OCI-LY3 (cell line): ENCODE results near the gene SND1.

Source experiments
- H2AFZ ChIP-seq: fragments of 200-600, 300-600 bp; shearing (Covaris generic); 2 replicates; pipeline ENCODE4 v1.6.0; 2014; ENCODE audit warnings: antibody characterized with exemption, low read depth, low read length
- H3K27ac ChIP-seq: fragments of 200-600, 300-600 bp; sonication (generic); 2 replicates; pipeline ENCODE4 v1.5.1; 2014; ENCODE audit warnings: mild to moderate bottlenecking, low read length, moderate library complexity, mixed read lengths
- H3K27me3 ChIP-seq: fragments of 200-600, 300-600 bp; sonication (generic); 2 replicates; pipeline ENCODE4 v1.6.1; 2014; ENCODE audit warnings: low read depth, low read length, mixed read lengths
- H3K36me3 ChIP-seq: fragments of 200-600, 300-600 bp; sonication (generic); replicated peaks from 2 replicates; pipeline ENCODE3; 2014; ENCODE audit warnings: low read depth, low read length, mixed read lengths
- H3K4me1 ChIP-seq: fragments of 300-600, 200-600 bp; sonication (generic); 2 replicates; pipeline ENCODE4 v1.6.1; 2014; ENCODE audit warnings: low read length, mixed read lengths
- H3K4me2 ChIP-seq: fragments of 200-600, 300-600 bp; sonication (generic); 2 replicates; pipeline ENCODE4 v1.6.1; 2014; ENCODE audit warnings: low read length, mixed read lengths
- H3K4me3 ChIP-seq: fragments of 300-600, 200-600 bp; sonication (generic); 2 replicates; pipeline ENCODE4 v1.5.1; 2014; ENCODE audit warnings: antibody characterized with exemption, mild to moderate bottlenecking, low read length, moderate library complexity
- H3K79me2 ChIP-seq: fragments of 300-600, 200-600 bp; shearing (Covaris generic); 2 replicates; pipeline ENCODE4 v1.6.1; 2014; ENCODE audit warnings: mild to moderate bottlenecking, low read length, mixed read lengths
- H3K9ac ChIP-seq: fragments of 300-600, 200-600 bp; shearing (Covaris generic); 2 replicates; pipeline ENCODE4 v1.6.0; 2014; ENCODE audit warnings: mild to moderate bottlenecking, low read length, moderate library complexity
- H3K9me3 ChIP-seq: fragments of 200-600, 300-600 bp; shearing (Covaris generic); 2 replicates; pipeline ENCODE4 v1.6.1; 2014; ENCODE audit warnings: low read length, mixed read lengths; ENCODE audit not compliant: insufficient read depth
- H4K20me1 ChIP-seq: fragments of 200-600, 300-600 bp; sonication (generic); 2 replicates; pipeline ENCODE4 v1.6.1; 2016; ENCODE audit warnings: low read length, mixed read lengths; ENCODE audit not compliant: insufficient read depth
- CTCF ChIP-seq: fragments of 200-600, 300-600 bp; sonication (generic); IDR thresholded peaks from 2 replicates; pipeline ENCODE4 v1.5.1; 2014; ENCODE audit warnings: antibody characterized with exemption, low read length, low read depth
- EZH2phosphoT487 ChIP-seq: fragments of 200-600 bp; shearing (Covaris generic); IDR thresholded peaks from 2 replicates; pipeline ENCODE4 v1.6.1; 2018; ENCODE audit warnings: antibody characterized with exemption, mixed run types, low read depth

SND1 gene

GRCh38 chr7:127854383-127854782 is 202.4 kb downstream of the SND1 start:
- Histone ChIP-seq H4K20me1 (peaks cover 18% of the 10 kb centered on the region), H3K4me2 (no peak overlapping the region), H3K9ac (no peak overlapping the region), H3K4me1 (peaks cover 17% of the 10 kb centered on the region), H3K27me3 (no peaks in the 10 kb centered on the region), H3K27ac (no peak overlapping the region), H3K4me3 (no peak overlapping the region), H2AFZ (no peak overlapping the region), H3K79me2 (peaks cover 32% of the 10 kb centered on the region), H3K36me3 (peaks cover 31% of the 10 kb centered on the region), H3K9me3 (no peaks in the 10 kb centered on the region)
- no peak for TF ChIP-seq CTCF

GRCh38 chr7:127857464-127857841 is 205.5 kb downstream of the SND1 start:
- H3K9ac ChIP-seq = no peak overlapping the region
- no peak overlapping the region for H3K4me2 ChIP-seq
- no peak overlapping the region for H3K4me3 ChIP-seq

GRCh38 chr7:127858091-127858914 is 206.3 kb downstream of the SND1 start:
- Histone ChIP-seq H3K4me1 (peaks cover 14% of the 10 kb centered on the region), H4K20me1 (peaks cover 46% of the 10 kb centered on the region), H3K4me2 (no peak overlapping the region), H3K79me2 (peaks cover 57% of the 10 kb centered on the region), H3K27ac (no peak overlapping the region), H3K36me3 (peaks cover 20% of the 10 kb centered on the region), H3K4me3 (no peak overlapping the region), H3K27me3 (no peaks in the 10 kb centered on the region), H3K9ac (no peak overlapping the region), H2AFZ (no peak overlapping the region), H3K9me3 (no peaks in the 10 kb centered on the region)
- TF ChIP-seq CTCF (no peak), EZH2phosphoT487 (no peak)

More at GRCh38 chr7:127857464-127857841, 205.5 kb downstream of the SND1 start:
- TF ChIP-seq CTCF (no peak), EZH2phosphoT487 (no peak)
- Histone ChIP-seq H3K27ac (no peak overlapping the region), H3K4me1 (peaks cover 14% of the 10 kb centered on the region), H3K36me3 (peaks cover 17% of the 10 kb centered on the region), H3K79me2 (peaks cover 54% of the 10 kb centered on the region), H4K20me1 (peaks cover 45% of the 10 kb centered on the region), H2AFZ (no peak overlapping the region), H3K9me3 (no peaks in the 10 kb centered on the region), H3K27me3 (no peaks in the 10 kb centered on the region)

GRCh38 chr7:127858915-127859189 is 206.9 kb downstream of the SND1 start:
- H3K27ac ChIP-seq = no peak overlapping the region
- H3K36me3 ChIP-seq = peaks cover 20% of the 10 kb centered on the region
- no peaks in the 10 kb centered on the region for H3K27me3 ChIP-seq
- TF ChIP-seq CTCF (no peak), EZH2phosphoT487 (no peak)
- no peaks in the 10 kb centered on the region for H3K9me3 ChIP-seq
- no peak overlapping the region for H3K4me3 ChIP-seq
- no peak overlapping the region for H3K4me2 ChIP-seq
- peaks cover 55% of the 10 kb centered on the region for H3K79me2 ChIP-seq
- H3K4me1 ChIP-seq = peaks cover 14% of the 10 kb centered on the region
- H2AFZ ChIP-seq = no peak overlapping the region
- peaks cover 51% of the 10 kb centered on the region for H4K20me1 ChIP-seq
- no peak overlapping the region for H3K9ac ChIP-seq
